Activated T-cell treated with anti-CD3 and anti-CD28 coated beads for 24 hours (primary cell): Measurements from ENCODE around the gene MAP1LC3B2.

Experiments
- DNase-seq: peaks from one replicate; pipeline ENCODE4 v3.0.0-alpha.2; 2020; ENCODE audit warnings: low read depth

The MAP1LC3B2 gene

GRCh38 chr12:116595672-116596071, 36.5 kb downstream of the MAP1LC3B2 start:
- no peak for DNase-seq

DNA sequence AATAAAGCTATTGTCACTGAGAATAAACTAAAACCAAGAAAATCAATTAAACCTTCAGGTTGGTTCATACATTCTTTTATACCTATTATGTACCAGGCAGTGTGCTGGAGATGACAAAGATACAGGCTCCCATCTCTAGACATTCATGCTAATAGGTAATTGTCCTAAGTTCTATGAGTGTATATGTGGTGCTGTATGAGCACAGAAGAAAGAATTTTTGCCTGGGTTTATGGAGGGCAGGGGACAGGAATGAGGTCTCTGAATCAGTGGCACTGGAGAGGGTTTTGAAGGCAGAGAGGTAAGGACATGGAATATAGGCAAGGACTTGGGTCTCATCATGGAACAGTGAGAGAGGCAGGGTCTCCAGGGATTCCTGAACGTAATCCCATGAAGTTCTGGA, 38.7 kb downstream of the MAP1LC3B2 start:
- DNase-seq = no peak

DNA sequence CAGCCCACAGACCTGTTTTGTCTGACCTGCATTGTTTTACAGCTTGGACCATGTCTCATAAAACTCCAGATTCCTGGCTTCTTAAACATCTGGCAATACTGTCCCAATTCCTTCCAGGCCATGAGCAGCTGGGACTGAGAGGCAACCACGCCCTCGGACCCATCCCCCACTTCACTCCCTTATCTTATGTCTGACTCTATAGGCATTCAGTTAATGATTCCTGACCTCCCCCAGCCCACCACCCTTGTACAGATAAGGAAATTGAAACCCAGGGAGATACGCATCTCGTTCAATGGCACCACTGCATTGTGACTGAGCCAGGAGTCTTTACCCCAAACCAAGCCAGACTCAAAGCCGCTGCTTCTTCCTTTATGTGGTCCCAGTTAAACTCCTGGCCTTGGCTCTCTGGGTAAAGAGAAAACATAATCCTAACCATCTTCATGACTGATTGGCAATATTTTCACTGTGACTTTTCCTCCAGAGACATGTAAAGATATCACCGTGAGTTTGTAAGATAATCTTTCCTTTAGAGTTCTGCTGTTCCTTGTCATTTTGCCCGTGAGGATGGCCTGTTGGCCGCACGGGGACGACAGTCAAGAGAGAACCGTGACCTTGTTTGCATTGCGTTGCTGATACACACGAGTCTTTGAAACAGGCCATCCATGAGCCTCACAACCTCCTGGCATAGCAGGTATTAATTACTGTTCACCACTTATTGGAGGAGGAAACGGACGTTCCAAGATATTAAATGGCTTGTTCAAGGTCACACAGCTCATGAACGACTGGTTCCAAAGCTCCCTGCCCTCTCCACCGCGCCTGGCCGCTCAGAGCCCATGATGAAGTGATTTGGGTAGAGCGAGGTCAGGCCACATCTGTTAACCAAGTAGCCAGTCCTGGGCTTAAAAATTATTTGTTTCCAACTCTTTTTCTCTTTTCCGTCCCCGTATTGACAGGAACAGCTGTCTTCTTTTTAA, 39.4 kb downstream of the MAP1LC3B2 start:
- DNase-seq = no peak

DNA sequence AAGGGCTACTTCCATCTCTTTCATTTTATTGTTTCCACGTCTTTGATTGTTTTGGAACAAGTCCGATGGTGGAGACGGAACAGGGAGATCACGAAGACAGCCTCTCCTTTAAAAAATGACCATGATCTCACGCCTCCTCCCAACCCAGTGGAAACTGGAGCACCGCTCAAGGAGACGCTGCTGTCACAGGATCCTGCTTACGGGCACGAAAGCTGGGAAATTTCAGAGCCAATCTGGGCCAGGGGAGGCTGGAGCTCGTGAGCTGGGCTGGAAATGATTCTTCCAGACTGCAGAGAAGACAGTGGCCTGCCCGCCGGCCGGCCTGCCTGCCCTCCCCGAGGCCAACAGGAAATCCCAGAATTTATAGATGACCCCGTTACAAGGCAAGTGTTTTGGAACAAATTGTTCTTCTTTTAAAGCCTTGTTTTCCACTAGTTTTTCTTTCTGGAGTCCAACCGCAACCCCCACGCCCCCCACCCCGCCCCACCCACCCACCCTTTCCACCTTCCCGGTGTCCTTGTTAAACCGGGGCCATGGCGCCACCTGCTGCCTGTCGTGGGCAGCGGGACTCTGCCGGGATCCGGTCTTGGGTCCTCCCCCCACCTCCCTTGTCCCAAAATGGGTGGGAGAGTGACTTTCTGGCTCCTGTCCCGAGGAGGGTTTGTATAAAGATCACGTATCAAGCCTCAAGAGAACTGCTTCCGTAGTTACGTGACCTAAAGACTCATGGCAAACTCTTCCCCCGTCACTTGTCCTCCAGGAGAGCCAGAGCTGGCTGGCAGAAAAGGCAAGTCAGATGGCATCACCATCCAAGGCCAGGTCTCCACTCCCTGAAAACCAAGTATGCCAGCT, 40.3 kb downstream of the MAP1LC3B2 start:
- peak; percentile 51 for DNase-seq

GRCh38 chr12:116600959-116601918, 42.1 kb downstream of the MAP1LC3B2 start:
- DNase-seq = no peak

GRCh38 chr12:116601933-116602810, 43.0 kb downstream of the MAP1LC3B2 start:
- DNase-seq = no peak

- no peak for DNase-seq
Measured at GRCh38 chr12:116603546-116604177, 44.5 kb downstream of the MAP1LC3B2 start.

- no peak for DNase-seq
Measured at GRCh38 chr12:116604178-116604895, 45.2 kb downstream of the MAP1LC3B2 start.

- no peak for DNase-seq
Measured at GRCh38 chr12:116604951-116605641, 45.9 kb downstream of the MAP1LC3B2 start.

- DNase-seq = no peak
Measured at GRCh38 chr12:116606397-116606796, 47.2 kb downstream of the MAP1LC3B2 start.

DNA sequence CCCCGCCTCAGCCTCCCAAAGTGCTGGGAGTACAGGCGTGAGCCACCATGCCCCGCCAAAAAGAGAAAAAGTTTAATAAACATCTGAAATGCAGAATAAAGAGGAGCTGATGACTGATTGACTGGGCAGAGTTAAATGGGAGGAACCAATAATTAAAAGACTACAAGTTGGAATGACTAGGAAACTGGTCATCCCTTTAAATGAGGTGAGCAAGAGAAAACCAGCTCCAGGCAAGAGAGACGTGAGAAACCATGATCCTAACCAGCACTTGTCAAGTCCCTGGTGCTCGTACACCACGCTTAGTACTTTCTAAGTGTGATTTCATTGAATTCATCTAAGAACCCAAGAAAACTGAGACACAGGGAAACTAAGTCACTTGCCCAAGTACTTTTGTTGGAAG, 47.9 kb downstream of the MAP1LC3B2 start:
- DNase-seq = no peak

- DNase-seq = no peak
Measured at GRCh38 chr12:116609319-116610114, 50.3 kb downstream of the MAP1LC3B2 start.

GRCh38 chr12:116610971-116611541, 51.9 kb downstream of the MAP1LC3B2 start:
- DNase-seq = no peak

DNA sequence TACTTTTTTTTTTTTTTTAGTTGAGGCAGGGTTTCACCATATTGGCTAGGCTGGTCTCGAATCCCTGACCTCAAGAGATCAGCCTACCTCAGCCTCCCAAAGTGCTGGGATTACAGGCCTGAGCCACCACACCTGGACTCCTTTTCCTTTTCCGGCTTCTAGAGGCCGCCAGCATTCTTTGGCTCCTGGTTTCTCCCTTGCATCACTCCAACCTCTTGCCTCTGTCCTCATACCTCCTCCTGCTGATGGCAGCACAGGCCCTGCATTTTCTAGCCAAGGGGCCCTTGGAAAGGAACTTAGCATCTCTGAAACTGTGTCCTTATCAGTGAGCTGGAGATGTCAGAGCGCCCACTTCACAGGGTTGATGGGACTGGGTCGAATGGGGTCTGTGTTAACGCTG, 53.3 kb downstream of the MAP1LC3B2 start:
- DNase-seq = no peak

DNA sequence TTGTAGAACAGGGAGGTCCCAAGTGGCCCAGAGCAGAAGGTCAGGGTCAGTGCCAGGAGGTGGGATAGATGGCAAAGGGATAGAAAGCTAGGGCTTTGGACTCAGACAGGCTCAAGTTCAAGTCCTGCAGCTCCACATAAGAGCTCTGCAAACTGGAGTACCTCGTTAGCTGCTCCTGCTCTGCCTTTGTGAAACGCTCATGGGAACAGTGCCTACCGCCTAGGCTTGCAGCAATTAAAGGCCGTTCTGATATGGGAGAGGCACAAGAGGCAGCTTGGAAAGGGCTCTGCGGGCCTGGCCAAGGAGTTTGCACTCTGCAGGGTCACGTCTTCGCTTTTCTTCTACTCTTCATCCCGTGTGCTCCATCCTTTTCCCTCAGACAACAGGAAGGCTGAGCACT, 54.1 kb downstream of the MAP1LC3B2 start:
- no peak for DNase-seq

DNA sequence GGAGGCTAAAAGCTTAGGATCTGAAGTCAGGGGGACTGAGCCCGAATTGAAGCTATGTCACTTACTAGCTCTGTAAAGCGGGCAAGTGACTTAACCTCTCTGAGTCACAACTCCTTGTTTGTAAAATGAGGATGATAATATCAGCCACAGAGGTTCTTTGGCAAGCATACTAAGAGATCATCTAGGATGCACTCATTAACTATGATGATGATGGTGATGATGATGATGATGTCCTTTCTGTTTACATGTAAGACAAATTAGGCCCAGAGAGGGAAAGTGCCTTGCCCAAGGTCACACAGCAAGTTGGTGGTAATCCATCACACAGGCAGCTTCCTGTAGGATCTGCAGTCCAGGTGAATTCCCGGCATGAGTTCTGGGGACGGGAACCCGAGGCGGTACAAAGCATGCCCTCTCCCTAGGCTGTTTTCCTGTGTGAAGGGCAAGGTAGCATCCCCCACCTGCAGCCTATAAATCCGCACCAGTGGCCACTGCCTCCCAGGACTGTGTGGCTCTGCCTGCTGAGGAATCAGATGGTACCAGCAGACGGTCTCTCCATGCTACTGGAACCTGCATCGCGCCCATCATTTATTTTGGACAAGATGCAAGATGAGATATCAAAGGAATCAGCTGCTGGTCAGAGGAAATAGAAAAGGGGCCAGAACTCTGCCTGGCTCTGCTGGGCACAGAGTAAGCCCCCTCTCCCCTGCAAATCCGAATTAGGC, 55.2 kb downstream of the MAP1LC3B2 start:
- no peak for DNase-seq
